GM12878 (cell line): ENCODE results near the gene FGGY. TPM values are rescaled to one million over a fixed set of nuclear protein-coding genes. Genes with fewer than 3 reads are reported as not detected.

Experiments used
- ATAC-seq: fragments of 200-7000 bp; cut with Tn5 transposase; 3 replicates; pipeline ENCODE4 v1.9.1; 2020; ENCODE audit warnings: mild to moderate bottlenecking, moderate library complexity
- BruUV-seq: library from RNA; stranded (reverse); fragments of 400-500 nt; replicated peaks from 2 replicates; lab custom pipeline; 2021; lab: Mats Ljungman, UMichigan
- CTCF ChIA-PET: fragments of 300-600 bp; sonication (Branson Sonifier 250); formaldehyde crosslinking; extraction: SDS; loops from one replicate; lab custom pipeline; 2021; ENCODE audit warnings: inconsistent platforms; lab: Yijun Ruan, JAX
- POLR2A ChIA-PET: fragments of 350-600 bp; formaldehyde crosslinking; extraction: SDS; loops from one replicate; lab custom pipeline; 2021; ENCODE audit warnings: inconsistent platforms; lab: Charles Lee
- RAD21 ChIA-PET: fragments of 300-600 bp; sonication (Branson Sonifier 250); formaldehyde crosslinking; loops from one replicate; lab custom pipeline; 2023; ENCODE audit warnings: antibody characterized with exemption; ENCODE audit not compliant: unreplicated experiment; lab: Charles Lee
- SMC1A ChIA-PET: fragments of 300-600 bp; sonication (Branson Sonifier 250); formaldehyde crosslinking; loops from one replicate; lab custom pipeline; 2023; ENCODE audit not compliant: unreplicated experiment, uncharacterized antibody; lab: Charles Lee
- DNase-seq: peaks from one replicate; pipeline ENCODE4 v3.0.0-alpha.2; 2011; ENCODE audit warnings: low read depth, low spot score
- FAIRE-seq: peaks from 3 replicates; lab custom pipeline; 2011; peaks lifted over from hg19 to GRCh38; lab: Jason Lieb, UNC
- H2AFZ ChIP-seq: 2 replicates; pipeline ENCODE4 v1.6.0; 2011; ENCODE audit warnings: low read depth, low read length, control low read depth; ENCODE audit not compliant: control insufficient read depth
- H3K27ac ChIP-seq: 2 replicates; pipeline ENCODE4 v1.5.1; 2011; ENCODE audit warnings: control low read depth; ENCODE audit not compliant: control insufficient read depth, insufficient read depth
- H3K27me3 ChIP-seq, 2 experiments: replicated peaks in 1 of 2; 2 replicates each; pipeline versions ENCODE4 v1.6.0 to v1.6.1; 2011; ENCODE audit warnings: low read length in 1 of 2; ENCODE audit not compliant: control insufficient read depth in 2 of 2, insufficient read depth in 2 of 2
- H3K36me3 ChIP-seq, 2 experiments: 2 replicates each; pipeline ENCODE4 v1.5.1; 2011; ENCODE audit warnings: low read length in 1 of 2; ENCODE audit not compliant: control insufficient read depth in 2 of 2, insufficient read depth in 2 of 2
- H3K4me1 ChIP-seq: 2 replicates; pipeline ENCODE4 v1.6.1; 2011; ENCODE audit warnings: mild to moderate bottlenecking, low read length, moderate library complexity, mixed read lengths; ENCODE audit not compliant: control insufficient read depth, insufficient read depth
- H3K4me2 ChIP-seq: 2 replicates; pipeline ENCODE4 v1.6.0; 2011; ENCODE audit warnings: control low read depth; ENCODE audit not compliant: control insufficient read depth, insufficient read depth
- H3K4me3 ChIP-seq: fragments of 200-600 bp; sonication (generic); 2 replicates; pipeline ENCODE4 v1.5.1; 2016
- H3K79me2 ChIP-seq: 2 replicates; pipeline ENCODE4 v1.6.0; 2011; ENCODE audit warnings: low read length; ENCODE audit not compliant: control insufficient read depth, insufficient read depth
- H3K9ac ChIP-seq: 2 replicates; pipeline ENCODE4 v1.8.0; 2011; ENCODE audit warnings: low read length, control low read depth, mixed read lengths; ENCODE audit not compliant: control insufficient read depth, insufficient read depth
- H3K9me3 ChIP-seq: replicated peaks from 3 replicates; pipeline ENCODE4 v1.5.1; 2011; ENCODE audit warnings: mild to moderate bottlenecking, low read length; ENCODE audit not compliant: control insufficient read depth, insufficient read depth
- H4K20me1 ChIP-seq: 2 replicates; pipeline ENCODE4 v1.6.0; 2011; ENCODE audit not compliant: control insufficient read depth, insufficient read depth
- EP300 ChIP-seq, 2 experiments: fragments of 150-350 bp in 1 of 2; IDR thresholded peaks; 2 replicates each; pipeline ENCODE4 v1.6.1; 2011 to 2012; ENCODE audit warnings: low read depth in 2 of 2, low read length in 2 of 2, borderline replicate concordance in 1 of 2, improper control_type of control experiment in 1 of 2, inconsistent platforms in 1 of 2; ENCODE audit not compliant: control insufficient read depth in 1 of 2
- LARP7 ChIP-seq: fragments of 450-650 bp; IDR thresholded peaks from 2 replicates; pipeline ENCODE4 v1.6.1; 2017; ENCODE audit warnings: mild to moderate bottlenecking
- MLLT1 ChIP-seq: fragments of 450-650 bp; IDR thresholded peaks from 2 replicates; pipeline ENCODE4 v1.6.1; 2016; ENCODE audit warnings: mild to moderate bottlenecking
- PAX5 ChIP-seq: IDR thresholded peaks from 2 replicates; pipeline ENCODE4 v1.6.1; 2011; ENCODE audit warnings: low read depth, low read length, borderline replicate concordance
- PML ChIP-seq: IDR thresholded peaks from 2 replicates; pipeline ENCODE4 v1.6.1; 2012; ENCODE audit warnings: low read length, inconsistent platforms
- RB1 ChIP-seq: fragments of 450-650 bp; formaldehyde crosslinking; IDR thresholded peaks from 2 replicates; pipeline ENCODE4 v1.6.1; 2017; ENCODE audit warnings: mild to moderate bottlenecking, borderline replicate concordance
- RELB ChIP-seq: fragments of 450-650 bp; IDR thresholded peaks from 2 replicates; pipeline ENCODE4 v1.6.1; 2017; ENCODE audit warnings: low read depth, mild to moderate bottlenecking, moderate library complexity
- SUPT20H ChIP-seq: IDR thresholded peaks from 2 replicates; pipeline ENCODE4 v1.6.1; 2011; ENCODE audit warnings: low read depth, mild to moderate bottlenecking, low read length, moderate library complexity, borderline replicate concordance; ENCODE audit not compliant: control insufficient read depth
- ZBTB4 ChIP-seq: fragments of 450-650 bp; formaldehyde crosslinking; IDR thresholded peaks from 2 replicates; pipeline ENCODE4 v1.4.0; 2022; ENCODE audit warnings: mild to moderate bottlenecking, moderate library complexity
- WGBS: methylation state at CpG from one replicate; pipeline ENCODE4 v1.1.6; 2016; ENCODE audit warnings: low lambda C conversion rate; ENCODE audit not compliant: insufficient replicate concordance, insufficient coverage; ENCODE audit errors: missing lambda C conversion rate; 5-methylcytosine and 5-hydroxymethylcytosine counted together
- in situ Hi-C: fragments of 300-500 bp; cut with MboI; formaldehyde crosslinking; loops from 9 replicates; pipeline ENCODE4 v1.14.3; 2018; ENCODE audit warnings: mixed read lengths
- intact Hi-C: fragments of 100-400 bp; cut with micrococcal nuclease; formaldehyde crosslinking; loops from one replicate; pipeline ENCODE4 v1.14.2; 2022; ENCODE audit not compliant: unreplicated experiment
- polyA plus RNA-seq, 11 experiments: library from polyadenylated mRNA; depleted of rRNA in 4 of 11; unstranded in 6 of 11; stranded (reverse) in 5 of 11; fragments of >200 nt; fragmentation: Nextera tagmentation in 4 of 11; fragmentation: Illumina TruSeq in 1 of 11; extraction: Ambion mirVana in 4 of 11; extraction: Trizol in 1 of 11; gene quantifications; 1 replicate in 1 of 11; 2 replicates in 10 of 11; pipeline versions ENCODE4 v1.2.1 to v1.2.3, GENCODE V29; 2011 to 2016; ENCODE audit warnings: inconsistent platforms in 2 of 11, missing spikeins in 2 of 11, low read depth in 1 of 11
- total RNA-seq, 4 experiments: library from RNA; depleted of rRNA in 3 of 4; stranded (reverse); fragments of >200 nt in 3 of 4; fragmentation: Illumina TruSeq in 1 of 4; extraction: Trizol in 1 of 4; gene quantifications; 2 replicates each; pipeline versions ENCODE4 v1.2.1 to v1.2.3, GENCODE V29; 2013 to 2021

FGGY gene
- total and polyA plus RNA-seq, 10 of the 15 experiments (the other 5 are each of a cell fraction or from before 2014, with no cell fraction given) = 6.2 to 11.9 (median 7.5) TPM

- H3K79me2 ChIP-seq = no peaks in the 10 kb centered on the region
Observed at GRCh38 chr1:59261537-59261936, 35.4 kb upstream of the FGGY start.

More at GRCh38 chr1:59261537-59261936, 35.4 kb upstream of the FGGY start:
- POLR2A ChIA-PET = no interaction called here
- no peak for TF ChIP-seq SUPT20H
- no peak for TF ChIP-seq ZBTB4 (CRISPR knock-in tag)
- no peak for TF ChIP-seq RB1
- no peak for TF ChIP-seq LARP7
- TF ChIP-seq PML = no peak
- TF ChIP-seq RELB = no peak
- no peak for TF ChIP-seq PAX5
- no peak for TF ChIP-seq EP300 (IDR thresholded peaks at IDR 0.05; ENCODE audit: borderline replicate concordance in 1 of 2, control insufficient read depth in 1 of 2, low read depth in 2 of 2, low read length in 2 of 2)
- TF ChIP-seq MLLT1 = no peak
- TF ChIP-seq, all 136 proteins: peak for 0
- Histone ChIP-seq H4K20me1 (no peaks in the 10 kb centered on the region), H3K4me1 (peaks cover 6% of the 10 kb centered on the region; the same call in 1 of the 2 replicates), H3K27me3 (no peaks in the 10 kb centered on the region), H3K4me3 (no peak overlapping the region), H3K9ac (no peak overlapping the region), H3K4me2 (no peak overlapping the region), H3K36me3 (no peaks in the 10 kb centered on the region), H3K27ac (no peak overlapping the region), H3K9me3 (no peaks in the 10 kb centered on the region; the same call in 2 of the 3 replicates), H2AFZ (no peak overlapping the region)
- intact Hi-C loops (no loop called here), in situ Hi-C loops (no loop called here)
- ChIA-PET RAD21 (no interaction called here), SMC1A (interaction anchor here (1.0 kb wide), 1 partner anchor 19 kb away, joined by 3 read pairs; no protein-coding TSS in a partner anchor), CTCF (no interaction called here)
- ATAC-seq (no peak), DNase-seq (no peak), FAIRE-seq (no peak)
- WGBS = 96% methylated on average over 1 of the region's 1 CpG
- no TSS peak for BruUV-seq
